Progenitor cell of endocrine pancreas (in vitro differentiated cells): ENCODE measurements around the gene GNB1L. TPM values are rescaled to one million over a fixed set of nuclear protein-coding genes. Genes with fewer than 3 reads are reported as not detected.

Experiments
- DNase-seq: peaks from one replicate; pipeline ENCODE4 v3.0.0; 2021; ENCODE audit warnings: low spot score; ENCODE audit not compliant: unreplicated experiment
- H3K27ac Mint-ChIP-seq: 2 replicates; pipeline ENCODE4 v1.8.0; 2021; ENCODE audit warnings: mild to moderate bottlenecking, moderate library complexity, mixed read lengths
- H3K27me3 Mint-ChIP-seq: 2 replicates; pipeline ENCODE4 v1.8.0; 2021; ENCODE audit warnings: mixed read lengths
- H3K36me3 Mint-ChIP-seq: 2 replicates; pipeline ENCODE4 v1.8.0; 2022; ENCODE audit warnings: mixed read lengths; ENCODE audit not compliant: insufficient read depth
- H3K4me1 Mint-ChIP-seq: 2 replicates; pipeline ENCODE4 v1.8.0; 2021; ENCODE audit warnings: low read depth, mixed read lengths
- H3K4me3 Mint-ChIP-seq: 2 replicates; pipeline ENCODE4 v1.8.0; 2021; ENCODE audit warnings: low read depth, mild to moderate bottlenecking, moderate library complexity, mixed read lengths
- H3K9me3 Mint-ChIP-seq: 2 replicates; pipeline ENCODE4 v1.8.0; 2021; ENCODE audit warnings: low read depth, mixed read lengths
- total RNA-seq: library from RNA; stranded (reverse); gene quantifications from 2 replicates; pipeline ENCODE4 v1.2.1, GENCODE V29; 2021
- TF ChIP-seq, protein P1 (sequence below): fragments of 200-600 bp; sonication (generic); IDR thresholded peaks from one replicate; pipeline ENCODE4 v1.5.0; 2021; ENCODE audit warnings: antibody characterized with exemption, mild to moderate bottlenecking; ENCODE audit not compliant: unreplicated experiment

GNB1L gene
- total RNA-seq, 1 donor from 2014 or later, result 9.9 TPM

DNA sequence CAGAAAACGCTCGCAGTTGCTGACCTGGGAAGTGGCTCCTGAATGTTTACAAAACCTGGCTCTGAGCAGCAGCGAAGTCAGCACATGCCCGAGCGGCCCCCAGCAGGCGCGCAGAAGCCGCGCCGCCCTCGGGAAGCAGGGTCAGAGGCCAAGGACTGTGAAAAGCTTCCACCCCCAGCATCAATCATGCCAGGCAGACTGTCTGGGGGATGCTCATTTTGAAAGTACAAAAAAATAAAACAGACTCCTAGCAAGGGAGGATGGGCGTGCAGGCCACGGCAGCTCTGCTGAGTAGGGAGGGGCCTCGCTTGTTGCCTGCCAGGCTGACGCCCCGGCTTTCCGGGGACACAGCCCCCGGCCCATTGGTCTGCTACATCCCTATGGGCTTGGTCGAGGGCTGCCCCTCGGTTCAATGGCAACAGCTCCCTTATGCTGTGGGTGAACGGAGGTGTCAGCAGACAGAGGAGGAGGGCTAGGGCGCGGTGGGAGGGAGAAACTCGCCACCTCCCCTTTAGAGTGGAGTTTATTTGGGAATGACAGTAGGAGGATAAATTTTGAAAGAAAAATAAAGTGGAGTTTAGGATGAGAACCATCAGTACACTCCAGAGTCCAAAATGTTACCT, 37.7 kb upstream of the GNB1L start:
- H3K4me3 Mint-ChIP-seq, result no peak overlapping the region
- H3K9me3 Mint-ChIP-seq, result no peaks in the 10 kb centered on the region
- no peak overlapping the region for H3K27ac Mint-ChIP-seq
- H3K4me1 Mint-ChIP-seq, result peaks cover 11% of the 10 kb centered on the region
- no peak for DNase-seq
- H3K27me3 Mint-ChIP-seq, result peaks cover 22% of the 10 kb centered on the region
- H3K36me3 Mint-ChIP-seq, result peaks cover 1% of the 10 kb centered on the region
- TF ChIP-seq, protein P1, sequence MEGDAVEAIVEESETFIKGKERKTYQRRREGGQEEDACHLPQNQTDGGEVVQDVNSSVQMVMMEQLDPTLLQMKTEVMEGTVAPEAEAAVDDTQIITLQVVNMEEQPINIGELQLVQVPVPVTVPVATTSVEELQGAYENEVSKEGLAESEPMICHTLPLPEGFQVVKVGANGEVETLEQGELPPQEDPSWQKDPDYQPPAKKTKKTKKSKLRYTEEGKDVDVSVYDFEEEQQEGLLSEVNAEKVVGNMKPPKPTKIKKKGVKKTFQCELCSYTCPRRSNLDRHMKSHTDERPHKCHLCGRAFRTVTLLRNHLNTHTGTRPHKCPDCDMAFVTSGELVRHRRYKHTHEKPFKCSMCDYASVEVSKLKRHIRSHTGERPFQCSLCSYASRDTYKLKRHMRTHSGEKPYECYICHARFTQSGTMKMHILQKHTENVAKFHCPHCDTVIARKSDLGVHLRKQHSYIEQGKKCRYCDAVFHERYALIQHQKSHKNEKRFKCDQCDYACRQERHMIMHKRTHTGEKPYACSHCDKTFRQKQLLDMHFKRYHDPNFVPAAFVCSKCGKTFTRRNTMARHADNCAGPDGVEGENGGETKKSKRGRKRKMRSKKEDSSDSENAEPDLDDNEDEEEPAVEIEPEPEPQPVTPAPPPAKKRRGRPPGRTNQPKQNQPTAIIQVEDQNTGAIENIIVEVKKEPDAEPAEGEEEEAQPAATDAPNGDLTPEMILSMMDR, result no peak

DNA sequence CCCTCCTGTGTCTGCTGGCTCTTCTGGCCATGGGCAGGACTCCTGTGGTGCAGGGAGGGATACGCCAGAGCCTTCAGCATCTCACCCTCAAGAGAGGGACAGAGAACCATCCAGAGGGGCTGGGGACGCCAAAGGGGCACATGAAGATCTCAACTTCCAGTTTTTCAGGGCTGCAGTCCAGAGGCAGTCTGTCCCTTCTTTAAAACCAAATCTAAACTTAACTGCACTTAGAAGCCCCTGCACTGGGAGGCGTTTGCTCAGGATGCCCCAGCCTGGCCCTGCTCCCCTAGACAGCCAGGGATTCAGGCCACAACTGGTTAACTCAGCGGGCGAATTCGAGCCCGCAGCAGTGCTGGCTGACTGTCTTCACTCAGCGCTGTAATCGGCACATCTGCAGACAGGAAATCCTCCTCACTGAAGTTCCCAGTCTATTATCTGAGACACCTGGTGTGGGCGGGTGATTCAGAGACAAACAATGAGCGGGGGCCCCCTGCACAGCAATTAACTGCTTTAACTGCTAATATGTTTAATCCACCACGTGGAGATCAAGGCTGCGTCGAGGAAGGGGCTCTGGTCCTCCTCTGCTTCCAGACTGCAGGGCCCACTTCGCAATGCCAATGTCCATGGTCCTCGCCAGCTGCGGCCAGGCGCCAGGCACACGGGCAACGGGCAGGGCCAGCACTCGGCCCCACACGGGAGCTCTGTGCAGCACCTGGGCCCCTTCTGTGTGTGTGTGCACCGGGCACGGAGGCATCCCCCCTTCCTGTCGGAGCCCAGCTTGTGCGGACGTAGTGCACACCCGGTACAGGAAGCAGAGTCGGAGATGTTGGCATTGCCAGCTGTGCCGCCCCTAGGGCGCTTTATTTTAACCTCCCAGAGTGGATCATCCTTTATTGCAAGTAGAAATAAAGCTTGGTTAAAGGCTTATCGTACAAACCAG, 36.9 kb upstream of the GNB1L start:
- peaks cover 11% of the 10 kb centered on the region for H3K4me1 Mint-ChIP-seq
- DNase-seq, result no peak
- TF ChIP-seq, protein P1, result no peak
- peaks cover 22% of the 10 kb centered on the region for H3K27me3 Mint-ChIP-seq
- H3K9me3 Mint-ChIP-seq, result no peaks in the 10 kb centered on the region
- H3K36me3 Mint-ChIP-seq, result peaks cover 1% of the 10 kb centered on the region
- H3K4me3 Mint-ChIP-seq, result no peak overlapping the region
- H3K27ac Mint-ChIP-seq, result no peak overlapping the region

- DNase-seq, result no peak
- Mint-ChIP-seq H3K27ac (no peak overlapping the region), H3K4me3 (no peak overlapping the region), H3K9me3 (no peaks in the 10 kb centered on the region), H3K36me3 (peaks cover 1% of the 10 kb centered on the region), H3K4me1 (peaks cover 11% of the 10 kb centered on the region), H3K27me3 (peaks cover 24% of the 10 kb centered on the region)
- TF ChIP-seq, protein P1, result no peak
Measured at GRCh38 chr22:19890502-19891316, 36.0 kb upstream of the GNB1L start.

DNA sequence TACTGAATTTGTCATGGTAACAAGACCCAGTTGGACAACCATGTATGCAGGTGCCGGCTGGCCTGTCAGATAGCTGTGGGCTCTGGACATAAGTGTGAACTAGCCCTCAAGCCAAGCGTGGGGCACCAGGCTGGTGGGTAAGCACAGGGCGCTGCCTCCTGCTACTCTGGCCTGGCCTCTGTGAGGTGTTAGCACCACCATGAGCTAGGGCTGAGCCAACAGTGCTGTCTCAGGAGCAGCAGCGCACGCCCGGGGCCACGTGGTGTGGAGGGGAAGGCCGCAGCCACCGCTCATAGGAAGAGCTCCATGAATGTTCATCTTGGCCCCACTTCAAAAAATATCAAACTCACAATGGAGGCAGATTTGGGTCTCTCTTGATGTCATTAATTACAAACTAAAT, 35.3 kb upstream of the GNB1L start:
- peaks cover 26% of the 10 kb centered on the region for H3K27me3 Mint-ChIP-seq
- no peaks in the 10 kb centered on the region for H3K9me3 Mint-ChIP-seq
- peaks cover 11% of the 10 kb centered on the region for H3K4me1 Mint-ChIP-seq
- DNase-seq, result no peak
- TF ChIP-seq, protein P1, result no peak
- no peak overlapping the region for H3K4me3 Mint-ChIP-seq
- H3K36me3 Mint-ChIP-seq, result peaks cover 1% of the 10 kb centered on the region
- no peak overlapping the region for H3K27ac Mint-ChIP-seq
